Adrenal gland (tissue), 12 donors: ENCODE measurements around the gene CNTNAP2. TPM values are rescaled to one million over a fixed set of nuclear protein-coding genes. Genes with fewer than 3 reads are reported as not detected.

Source experiments
- DNase-seq, 7 donors: peaks; one replicate each; pipeline ENCODE4 v3.0.0-alpha.2; 2019 to 2020
- H3K27ac ChIP-seq, 5 donors: fragments of 200-600 bp; sonication (generic) in 4 of 5; 1 replicate in 3 of 5; 2 replicates in 2 of 5; pipeline versions ENCODE4 v1.5.1 to v1.8.0; 2016 to 2020; ENCODE audit warnings: mild to moderate bottlenecking in 1 of 5
- H3K27me3 ChIP-seq: fragments of 200-600 bp; 2 replicates; pipeline ENCODE4 v1.8.0; 2021
- H3K36me3 ChIP-seq, 2 donors: fragments of 200-600 bp; replicated peaks in 1 of 2; 1 replicate in 1 of 2; 2 replicates in 1 of 2; pipeline versions ENCODE4 v1.5.1 to v1.8.0; 2018 to 2022
- H3K4me1 ChIP-seq, 2 donors: fragments of 200-600 bp; replicated peaks in 1 of 2; 1 replicate in 1 of 2; 2 replicates in 1 of 2; pipeline versions ENCODE4 v1.5.1 to v1.8.0; 2018 to 2021
- H3K4me3 ChIP-seq, 4 donors: fragments of 200-600 bp; sonication (generic) in 3 of 4; one replicate each; pipeline ENCODE4 v1.5.1; 2016 to 2018
- H3K9me3 ChIP-seq, 3 donors: fragments of 200-600 bp; sonication (generic) in 1 of 3; replicated peaks in 1 of 3; 1 replicate in 2 of 3; 2 replicates in 1 of 3; pipeline versions ENCODE4 v1.5.1 to v1.8.0; 2016 to 2021
- CTCF ChIP-seq, 6 experiments: fragments of 450-650 bp in 4 of 6; fragments of 200-600 bp in 2 of 6; sonication (generic) in 1 of 6; IDR thresholded peaks; 1 replicate in 5 of 6; 2 replicates in 1 of 6; pipeline versions ENCODE4 v1.5.1 to v1.8.0; 2016 to 2021; ENCODE audit warnings: antibody characterized with exemption in 6 of 6, mild to moderate bottlenecking in 2 of 6, moderate library complexity in 1 of 6
- POLR2A ChIP-seq, 2 donors: fragments of 450-650 bp; IDR thresholded peaks; one replicate each; pipeline ENCODE4 v1.6.1; 2017; ENCODE audit warnings: antibody characterized with exemption in 2 of 2, mild to moderate bottlenecking in 2 of 2, moderate library complexity in 1 of 2
- WGBS, 4 donors: extraction: QIAGEN DNeasy Blood & Tissue Kit in 2 of 4; methylation state at CpG; one replicate each; pipeline versions ENCODE4 v1.1.5 to v1.1.7; 2013 to 2017; 5-methylcytosine and 5-hydroxymethylcytosine counted together
- intact Hi-C, 2 donors: fragments of 100-400 bp; cut with DNase I; formaldehyde crosslinking; loops; one replicate each; pipeline versions ENCODE4 v1.14.1 to v1.15.0; 2022 to 2023
- polyA plus RNA-seq, 3 donors: library from polyadenylated mRNA; stranded (reverse); fragments of 200-250 nt in 2 of 3; fragments of 350-450 nt in 1 of 3; fragmentation: Illumina TruSeq in 1 of 3; extraction: RNeasy Lipid Tissue Mini Kit (QIAGEN cat#74804) in 1 of 3; gene quantifications; one replicate each; pipeline ENCODE4 v1.2.3, GENCODE V29; 2013 to 2014
- total RNA-seq, 9 donors: library from RNA; depleted of rRNA in 4 of 9; stranded (reverse); fragments of >200 nt in 4 of 9; fragments of 120-200 nt in 1 of 9; fragmentation: NEBNext Ultra II Directional in 1 of 9; extraction: Animal tissue kit (Norgen Biotek cat#: 25700) in 1 of 9; gene quantifications; one replicate each; pipeline versions ENCODE4 v1.1.0 to v1.2.4, GENCODE V29; 2013 to 2023
- donor health status: healthy with polysubstance abuse.
- donor health status: Bipolar disorder and iron deficiency.
- donor health status: DM: yes; HTN: yes; CAD: no.
- donor health status: DM: no; HTN: no; CAD: no.
- donor health status: DM: no; HTN: no; CAD: no.
- donor health status: DM: yes; HTN: yes; CAD: no.

CNTNAP2 gene
- total and polyA plus RNA-seq, 12 donors: 0.14 to 6.3 (median 1.8) TPM; not detected in 2

DNA sequence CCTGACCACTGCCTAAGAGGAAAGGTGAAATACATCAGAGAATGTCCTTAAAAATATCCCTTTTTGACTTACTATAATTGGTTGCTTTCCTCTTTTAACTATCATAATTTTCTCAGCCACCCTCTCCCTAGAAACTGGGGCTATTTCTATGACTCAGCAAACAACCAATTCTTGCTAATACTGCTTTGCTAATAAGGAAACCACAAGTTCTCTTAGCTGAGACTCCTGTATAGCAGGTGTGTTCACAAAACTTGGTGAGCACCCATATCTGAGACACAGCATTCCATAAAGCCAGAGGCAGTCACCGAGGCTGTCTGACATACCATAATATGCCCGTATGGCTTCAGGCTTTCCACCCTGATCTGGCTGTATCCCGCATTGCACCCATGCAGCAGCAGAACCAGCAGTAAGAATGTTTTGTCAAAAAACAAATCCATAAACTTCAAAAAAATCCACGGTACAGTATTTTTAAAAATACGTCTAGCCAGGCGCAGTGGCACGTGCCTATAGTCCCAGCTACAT, 2282.3 kb downstream of the CNTNAP2 start:
- Histone ChIP-seq H3K36me3 (no peaks in the 10 kb centered on the region), H3K27me3 (peaks cover 12% of the 10 kb centered on the region), H3K27ac (no peak overlapping the region), H3K4me3 (no peak overlapping the region), H3K9me3 (no peaks in the 10 kb centered on the region), H3K4me1 (no peaks in the 10 kb centered on the region)
- DNase-seq: no peak
- intact Hi-C loops: no loop called here
- TF ChIP-seq POLR2A (IDR thresholded peaks at IDR 0.05): no peak
- no peak for TF ChIP-seq CTCF (IDR thresholded peaks at IDR 0.05)
- WGBS, 4 donors: 73 to 87% (median 80%) methylated on average over 7 of the region's 7 CpGs

- no peak for TF ChIP-seq CTCF (IDR thresholded peaks at IDR 0.05)
- intact Hi-C loops: no loop called here
- peak in 1 of 7 donors; percentile 5 for DNase-seq
- H3K4me3 ChIP-seq: no peak overlapping the region
- no peaks in the 10 kb centered on the region for H3K36me3 ChIP-seq
- H3K27ac ChIP-seq: no peak overlapping the region
- H3K4me1 ChIP-seq: no peaks in the 10 kb centered on the region
- H3K9me3 ChIP-seq: no peaks in the 10 kb centered on the region
- 57 to 63% (median 60%) methylated on average over 12 to 14 of the region's 14 CpGs for WGBS, 4 donors
- H3K27me3 ChIP-seq: peaks cover 6% of the 10 kb centered on the region
Measured at GRCh38 chr7:148400101-148400500, 2283.5 kb downstream of the CNTNAP2 start.

GRCh38 chr7:148402159-148402558, 2285.6 kb downstream of the CNTNAP2 start:
- no peaks in the 10 kb centered on the region for H3K9me3 ChIP-seq
- WGBS, 4 donors: 55 to 74% (median 72%) methylated on average over 3 of the region's 3 CpGs
- no peaks in the 10 kb centered on the region for H3K4me1 ChIP-seq
- no peak for TF ChIP-seq POLR2A (IDR thresholded peaks at IDR 0.05)
- no peak for TF ChIP-seq CTCF (IDR thresholded peaks at IDR 0.05)
- H3K36me3 ChIP-seq: no peaks in the 10 kb centered on the region
- no peak for DNase-seq
- no peak overlapping the region for H3K4me3 ChIP-seq
- intact Hi-C loops: no loop called here
- no peak overlapping the region for H3K27ac ChIP-seq
- H3K27me3 ChIP-seq: no peaks in the 10 kb centered on the region

GRCh38 chr7:148403466-148403993, 2286.9 kb downstream of the CNTNAP2 start:
- no peak overlapping the region for H3K4me3 ChIP-seq
- TF ChIP-seq CTCF (IDR thresholded peaks at IDR 0.05) (no peak), POLR2A (IDR thresholded peaks at IDR 0.05) (no peak)
- intact Hi-C loops: no loop called here
- H3K36me3 ChIP-seq: no peaks in the 10 kb centered on the region
- H3K27me3 ChIP-seq: no peaks in the 10 kb centered on the region
- no peak overlapping the region for H3K27ac ChIP-seq
- no peaks in the 10 kb centered on the region for H3K4me1 ChIP-seq
- no peak for DNase-seq
- 64 to 80% (median 71%) methylated on average over 6 of the region's 6 CpGs for WGBS, 4 donors
- no peaks in the 10 kb centered on the region for H3K9me3 ChIP-seq
